ENCODE data around the gene NSMCE4A.
"Not testable (repeated sequence)": the region's sequence is repeated elsewhere in the genome, so short reads cannot be mapped to it uniquely, and the experiment has no call there.

NSMCE4A gene

GRCh38 chr10:121974535-121975294 lies at the start of gene NSMCE4A:
NSMCE4A (minus strand) TSS chr10:121975217; CDS start chr10:121975165, 52 bp downstream.
- no peaks in the 10 kb centered on the region; the same call in 1 of the 2 replicates for H3K9me3 ChIP-seq (replicated peaks; ENCODE audit: insufficient read depth, low read length)
- peak within 1 kb of the TSS; percentile 99 for H3K4me3 ChIP-seq (ENCODE audit: low read length)
- no peak for TF ChIP-seq EZH2 (optimal IDR thresholded peaks at IDR 0.05; ENCODE audit: low read depth, low read length)
- TF ChIP-seq CTCF (IDR thresholded peaks at IDR 0.05; ENCODE audit: low read length) = no peak; the same call in 1 of the 2 replicates
- TF ChIP-seq EZH2phosphoT487 (IDR thresholded peaks at IDR 0.05; ENCODE audit: low read length) = no peak
- H3F3A ChIP-seq (ENCODE audit: insufficient read depth, low read length) = peaks cover 2% of the 10 kb centered on the region; the same call in 1 of the 2 replicates
- peak within 1 kb of the TSS; percentile 96 for H3K27ac ChIP-seq (ENCODE audit: low read length)
- peaks cover 4% of the 10 kb centered on the region; the same call in 1 of the 2 replicates for H3K36me3 ChIP-seq (replicated peaks; ENCODE audit: insufficient read depth, low read length)
- peak within 1 kb of the TSS; percentile 93 for H3K4me2 ChIP-seq (ENCODE audit: low read depth, low read length)
- peaks cover 29% of the 10 kb centered on the region for H3K79me2 ChIP-seq (ENCODE audit: low read length)
- H4K20me1 ChIP-seq (ENCODE audit: insufficient read depth, low read length) = no peaks in the 10 kb centered on the region; the same call in 1 of the 2 replicates
- no peaks in the 10 kb centered on the region for H3K9me2 ChIP-seq (replicated peaks; ENCODE audit: insufficient read depth, low read length)
- H3K9ac ChIP-seq (ENCODE audit: low read length) = peak within 1 kb of the TSS; percentile 100
- DNase-seq = peak; percentile 87
- peak within 1 kb of the TSS; percentile 86 for H2AFZ ChIP-seq (ENCODE audit: low read length)
- H3K27me3 ChIP-seq (replicated peaks; ENCODE audit: insufficient read depth, low read length) = no peaks in the 10 kb centered on the region
- 0 out of 2 replicates have a peak, but pooled peaks cover 6% of the 10 kb centered on the region for H3K4me1 ChIP-seq (ENCODE audit: low read length)

- not testable (repeated sequence) for DNase-seq; H3K9me3 ChIP-seq (replicated peaks; ENCODE audit: insufficient read depth, low read length); H3K4me2 ChIP-seq (ENCODE audit: low read depth, low read length); H3K4me3 ChIP-seq (ENCODE audit: low read length); H3K4me1 ChIP-seq (ENCODE audit: low read length); H4K20me1 ChIP-seq (ENCODE audit: insufficient read depth, low read length); H3K27me3 ChIP-seq (replicated peaks; ENCODE audit: insufficient read depth, low read length); H3K9me2 ChIP-seq (replicated peaks; ENCODE audit: insufficient read depth, low read length); H3K9ac ChIP-seq (ENCODE audit: low read length); H3K27ac ChIP-seq (ENCODE audit: low read length); H2AFZ ChIP-seq (ENCODE audit: low read length); H3F3A ChIP-seq (ENCODE audit: insufficient read depth, low read length); H3K79me2 ChIP-seq (ENCODE audit: low read length); H3K36me3 ChIP-seq (replicated peaks; ENCODE audit: insufficient read depth, low read length)
Measured at GRCh38 chr10:122023257-122023656, 48.2 kb upstream of the NSMCE4A start.

GRCh38 chr10:122022276-122022675 lies 47.3 kb upstream of the NSMCE4A start:
- TF ChIP-seq CTCF (IDR thresholded peaks at IDR 0.05; ENCODE audit: low read length) (no peak), EZH2phosphoT487 (IDR thresholded peaks at IDR 0.05; ENCODE audit: low read length) (no peak), EZH2 (optimal IDR thresholded peaks at IDR 0.05; ENCODE audit: low read depth, low read length) (no peak)
- Histone ChIP-seq H3K36me3 (replicated peaks; ENCODE audit: insufficient read depth, low read length) (no peaks in the 10 kb centered on the region), H3K27me3 (replicated peaks; ENCODE audit: insufficient read depth, low read length) (no peaks in the 10 kb centered on the region)

GRCh38 chr10:122021828-122022227 lies 46.8 kb upstream of the NSMCE4A start:
- H3K9me3 ChIP-seq (replicated peaks; ENCODE audit: insufficient read depth, low read length) = no peaks in the 10 kb centered on the region
- peaks cover 6% of the 10 kb centered on the region for H3F3A ChIP-seq (ENCODE audit: insufficient read depth, low read length)
- H4K20me1 ChIP-seq (ENCODE audit: insufficient read depth, low read length) = no peaks in the 10 kb centered on the region
- H3K4me2 ChIP-seq (ENCODE audit: low read depth, low read length) = no peak overlapping the region
- H3K27me3 ChIP-seq (replicated peaks; ENCODE audit: insufficient read depth, low read length) = no peaks in the 10 kb centered on the region
- no peak overlapping the region for H2AFZ ChIP-seq (ENCODE audit: low read length)
- H3K4me1 ChIP-seq (ENCODE audit: low read length) = 0 out of 2 replicates have a peak, but pooled peaks cover 3% of the 10 kb centered on the region
- no peak overlapping the region for H3K4me3 ChIP-seq (ENCODE audit: low read length)
- H3K9ac ChIP-seq (ENCODE audit: low read length) = no peak overlapping the region
- no peaks in the 10 kb centered on the region for H3K9me2 ChIP-seq (replicated peaks; ENCODE audit: insufficient read depth, low read length)
- H3K36me3 ChIP-seq (replicated peaks; ENCODE audit: insufficient read depth, low read length) = no peaks in the 10 kb centered on the region
- TF ChIP-seq EZH2phosphoT487 (IDR thresholded peaks at IDR 0.05; ENCODE audit: low read length) (no peak), CTCF (IDR thresholded peaks at IDR 0.05; ENCODE audit: low read length) (no peak), EZH2 (optimal IDR thresholded peaks at IDR 0.05; ENCODE audit: low read depth, low read length) (no peak)
- no peaks in the 10 kb centered on the region for H3K79me2 ChIP-seq (ENCODE audit: low read length)
- no peak for DNase-seq
- no peak overlapping the region for H3K27ac ChIP-seq (ENCODE audit: low read length)

More at GRCh38 chr10:122022276-122022675, 47.3 kb upstream of the NSMCE4A start:
- H3K9ac ChIP-seq (ENCODE audit: low read length) = no peak overlapping the region
- no peaks in the 10 kb centered on the region for H3K79me2 ChIP-seq (ENCODE audit: low read length)
- H3K27ac ChIP-seq (ENCODE audit: low read length) = no peak overlapping the region
- no peak overlapping the region for H2AFZ ChIP-seq (ENCODE audit: low read length)
- no peak overlapping the region for H3K4me2 ChIP-seq (ENCODE audit: low read depth, low read length)
- H3K9me2 ChIP-seq (replicated peaks; ENCODE audit: insufficient read depth, low read length) = no peaks in the 10 kb centered on the region
- no peaks in the 10 kb centered on the region for H4K20me1 ChIP-seq (ENCODE audit: insufficient read depth, low read length)
- DNase-seq = no peak
- H3K9me3 ChIP-seq (replicated peaks; ENCODE audit: insufficient read depth, low read length) = no peaks in the 10 kb centered on the region
- H3K4me1 ChIP-seq (ENCODE audit: low read length) = 0 out of 2 replicates have a peak, but pooled peaks cover 3% of the 10 kb centered on the region
- H3K4me3 ChIP-seq (ENCODE audit: low read length) = no peak overlapping the region
- H3F3A ChIP-seq (ENCODE audit: insufficient read depth, low read length) = peaks cover 6% of the 10 kb centered on the region
